Activated CD8-positive, alpha-beta memory T cell treated with anti-CD3 and anti-CD28 coated beads, Interleukin-2, amount 50 U/mL, for 4 hours (primary cell): Measurements from ENCODE around the gene PVALB.
"Not testable (repeated sequence)": the region's sequence is repeated elsewhere in the genome, so short reads cannot be mapped to it uniquely, and the experiment has no call there.

ENCODE experiments used
- DNase-seq: peaks from one replicate; pipeline ENCODE4 v3.0.0-alpha.2; 2020

PVALB gene

DNA sequence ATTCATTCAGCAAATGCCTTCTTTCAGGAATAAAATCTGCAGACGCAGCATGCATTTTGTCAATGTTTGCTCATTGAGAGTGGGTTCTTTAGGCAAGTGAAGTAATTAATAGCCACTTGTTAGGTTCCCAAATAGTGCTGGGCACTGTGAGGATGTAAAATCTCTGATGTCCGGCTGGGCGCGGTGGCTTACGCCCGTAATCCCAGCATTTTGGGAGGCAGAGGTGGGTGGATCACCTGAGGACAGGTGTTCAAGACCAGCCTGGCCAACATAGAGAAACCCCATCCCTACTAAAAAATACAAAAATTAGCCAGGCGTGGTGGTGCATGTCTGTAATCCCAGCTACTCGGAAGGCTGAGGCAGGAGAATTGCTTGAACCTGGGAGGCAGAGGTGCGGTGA lies 62.0 kb downstream of the PVALB start:
- DNase-seq = not testable (repeated sequence)

DNA sequence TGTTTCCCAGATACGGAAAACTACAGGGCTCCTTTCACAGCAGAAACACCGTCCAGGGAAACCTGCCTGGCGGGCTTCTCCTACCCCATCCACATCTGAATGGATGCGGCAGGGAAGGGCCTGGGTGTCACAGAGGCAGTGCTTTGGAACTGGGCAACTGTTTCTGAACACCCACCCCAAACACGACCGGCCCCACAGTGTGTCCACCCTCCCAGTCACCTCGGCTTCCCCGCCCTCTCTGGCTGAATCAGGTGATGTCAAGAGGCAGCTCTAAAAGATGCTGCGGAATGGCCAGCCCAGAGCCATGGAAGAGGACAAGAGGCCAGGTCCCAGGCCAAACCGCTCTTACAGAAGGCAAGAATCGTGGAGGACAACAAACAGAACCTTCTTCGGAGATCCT lies 62.9 kb downstream of the PVALB start:
- DNase-seq = no peak

DNA sequence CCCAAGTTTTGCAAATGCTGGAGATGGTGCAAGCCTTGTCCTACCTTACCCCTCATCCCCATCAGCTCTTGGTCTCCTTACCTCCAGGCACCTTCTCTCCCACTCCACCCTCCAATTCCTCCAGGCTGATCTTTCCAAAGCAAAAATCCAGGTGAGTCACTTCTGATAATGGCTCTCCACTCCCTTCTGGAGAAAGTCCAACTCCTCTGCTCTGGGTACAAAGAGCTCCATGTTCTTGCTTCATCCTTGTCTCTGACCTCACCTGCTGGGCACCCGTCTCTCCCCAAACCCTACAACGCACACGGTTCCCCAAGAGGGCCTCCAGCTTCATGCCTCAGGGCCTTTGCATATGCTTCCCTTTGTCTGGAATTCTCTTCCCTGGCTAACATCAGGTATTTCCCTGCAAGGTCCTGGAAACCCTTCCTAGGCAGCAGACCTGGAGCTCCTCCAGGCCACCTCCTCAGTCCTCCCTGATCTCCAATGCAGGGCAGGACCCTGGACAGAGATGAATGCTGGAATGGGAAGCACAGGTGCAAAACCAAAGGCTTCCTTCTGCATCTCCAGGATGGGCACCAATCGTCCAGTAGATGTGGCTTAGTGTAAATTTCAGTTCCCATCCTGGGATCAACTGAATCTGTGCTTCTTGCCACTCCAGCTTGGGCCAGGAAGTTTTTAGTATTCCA lies 63.6 kb downstream of the PVALB start:
- DNase-seq = no peak
